NB4 (cell line): ENCODE data around the gene CLCF1.
A peak's percentile ranks its signal among the peaks of the same experiment; 100 is the strongest.

Experiments used
- CTCF ChIP-seq: IDR thresholded peaks from one replicate; pipeline ENCODE4 v1.5.1; 2012; ENCODE audit warnings: low read depth, low read length
- MAX ChIP-seq: IDR thresholded peaks from 2 replicates; pipeline ENCODE4 v1.6.1; 2011; ENCODE audit warnings: low read depth, low read length
- MYC ChIP-seq: IDR thresholded peaks from 2 replicates; pipeline ENCODE4 v1.6.1; 2011; ENCODE audit warnings: low read depth, low read length
- POLR2A ChIP-seq: IDR thresholded peaks from 2 replicates; pipeline ENCODE4 v1.6.1; 2011; ENCODE audit warnings: mild to moderate bottlenecking; ENCODE audit not compliant: insufficient read length; ENCODE audit errors: extremely low read depth

- TF ChIP-seq MAX: no peak
- TF ChIP-seq CTCF: no peak
- 0 out of 2 replicates have a peak, but pooled peaks have one; percentile 11 for TF ChIP-seq MYC
- TF ChIP-seq POLR2A: no peak
Observed at GRCh38 chr11:67372321-67372992, 941 bp downstream of the CLCF1 start.
